ENCODE results near the gene GNG8. TPM values are rescaled to one million over a fixed set of nuclear protein-coding genes. Genes with fewer than 3 reads are reported as not detected.
A peak's percentile ranks its signal among the peaks of the same experiment; 100 is the strongest.

GNG8 gene
- total RNA-seq (2014; rRNA removed; shearing (Covaris generic)): not detected in 2 replicates
- not detected in 2 replicates for total RNA-seq (2022)
- Bru-seq, nascent RNA: percentile 20 among the genes with signal in this experiment
- BruChase-seq, experiment 1, labeled RNA remaining after a 6-hour chase: not detected
- BruChase-seq, experiment 2, labeled RNA remaining after a 2-hour chase: percentile 21 among the genes with signal in this experiment
- long read RNA-seq: 0 reads

GRCh38 chr19:46635920-46636761, at the start of gene GNG8:
Gene GNG8 (minus strand): TSS chr19:46636202. CDS start chr19:46634682, 1,520 bp downstream.
- intact Hi-C loops (cut with micrococcal nuclease; ENCODE audit: unreplicated experiment): no loop called here
- TF ChIP-seq CTCF (conservative IDR thresholded peaks at IDR 0.05; ENCODE audit: low read length) (no peak), EZH2phosphoT487 (IDR thresholded peaks at IDR 0.05; ENCODE audit: borderline replicate concordance, low read depth, low read length) (no peak)
- no peak for DNase-seq (ENCODE audit: low spot score)
- BruUV-seq (replicated peaks): no TSS peak
- H3K4me2 ChIP-seq (ENCODE audit: low read length): peak within 1 kb of the TSS; percentile 63; the same call in 1 of the 2 replicates
- no peak within 1 kb of the TSS for H3K4me3 ChIP-seq (ENCODE audit: low read depth, low read length, poor library complexity, severe bottlenecking)
- ChIA-PET CTCF (ENCODE audit: unreplicated experiment) (interaction anchor here (1.9 kb wide), 1 partner anchor 26 kb away, joined by 6 read pairs; the partner anchor contains the start of gene DACT3), POLR2A (interaction anchor here (0.6 kb wide), 1 partner anchor 974 kb away, joined by 3 read pairs; no protein-coding TSS in a partner anchor)
- H2AFZ ChIP-seq (ENCODE audit: low read length): 0 out of 2 replicates have a peak within 1 kb of the TSS, but pooled peaks have one; percentile 29
- H3K4me1 ChIP-seq (ENCODE audit: insufficient read depth, low read length, poor library complexity, severe bottlenecking): peaks cover 49% of the 10 kb centered on the region
- H3K9me2 ChIP-seq (ENCODE audit: insufficient read depth, low read length): no peaks in the 10 kb centered on the region
- no peaks in the 10 kb centered on the region for H4K20me1 ChIP-seq (ENCODE audit: insufficient read depth, low read length)
- H3K27ac ChIP-seq (ENCODE audit: low read depth, low read length, poor library complexity, severe bottlenecking): no peak within 1 kb of the TSS
- no peaks in the 10 kb centered on the region for H3K9me3 ChIP-seq (ENCODE audit: low read length)
- no peaks in the 10 kb centered on the region for H3K79me2 ChIP-seq (ENCODE audit: insufficient read depth, low read depth, low read length)
- no peaks in the 10 kb centered on the region for H3K36me3 ChIP-seq (ENCODE audit: insufficient read depth, low read length)

GRCh38 chr19:46685189-46685588, 49.2 kb upstream of the GNG8 start:
- Histone ChIP-seq H3K79me2 (ENCODE audit: insufficient read depth, low read depth, low read length) (no peaks in the 10 kb centered on the region), H3K4me1 (ENCODE audit: insufficient read depth, low read length, poor library complexity, severe bottlenecking) (no peaks in the 10 kb centered on the region), H3K4me2 (ENCODE audit: low read length) (no peak overlapping the region), H3K27ac (ENCODE audit: low read depth, low read length, poor library complexity, severe bottlenecking) (no peak overlapping the region), H3K36me3 (ENCODE audit: insufficient read depth, low read length) (peaks cover 90% of the 10 kb centered on the region), H2AFZ (ENCODE audit: low read length) (no peak overlapping the region), H3K9me2 (ENCODE audit: insufficient read depth, low read length) (no peaks in the 10 kb centered on the region), H3K4me3 (ENCODE audit: low read depth, low read length, poor library complexity, severe bottlenecking) (no peak overlapping the region), H4K20me1 (ENCODE audit: insufficient read depth, low read length) (no peaks in the 10 kb centered on the region), H3K9me3 (ENCODE audit: low read length) (no peaks in the 10 kb centered on the region)
- no peak for TF ChIP-seq CTCF (conservative IDR thresholded peaks at IDR 0.05; ENCODE audit: low read length)
- TF ChIP-seq EZH2phosphoT487 (IDR thresholded peaks at IDR 0.05; ENCODE audit: borderline replicate concordance, low read depth, low read length): no peak
- ChIA-PET POLR2A (no interaction called here), CTCF (ENCODE audit: unreplicated experiment) (no interaction called here)
- intact Hi-C loops (cut with micrococcal nuclease; ENCODE audit: unreplicated experiment): no loop called here
- no TSS peak for BruUV-seq (replicated peaks)
- no peak for DNase-seq (ENCODE audit: low spot score)

Measured in OCI-LY7 (cell line).